Measurements from ENCODE around the gene IFRD2. TPM values are rescaled to one million over a fixed set of nuclear protein-coding genes. Genes with fewer than 3 reads are reported as not detected.

The IFRD2 gene
- total and polyA plus RNA-seq, 2 of the 8 experiments (the other 6 are each of a cell fraction or from before 2014, with no cell fraction given) = 76.7 to 88.8 TPM

DNA sequence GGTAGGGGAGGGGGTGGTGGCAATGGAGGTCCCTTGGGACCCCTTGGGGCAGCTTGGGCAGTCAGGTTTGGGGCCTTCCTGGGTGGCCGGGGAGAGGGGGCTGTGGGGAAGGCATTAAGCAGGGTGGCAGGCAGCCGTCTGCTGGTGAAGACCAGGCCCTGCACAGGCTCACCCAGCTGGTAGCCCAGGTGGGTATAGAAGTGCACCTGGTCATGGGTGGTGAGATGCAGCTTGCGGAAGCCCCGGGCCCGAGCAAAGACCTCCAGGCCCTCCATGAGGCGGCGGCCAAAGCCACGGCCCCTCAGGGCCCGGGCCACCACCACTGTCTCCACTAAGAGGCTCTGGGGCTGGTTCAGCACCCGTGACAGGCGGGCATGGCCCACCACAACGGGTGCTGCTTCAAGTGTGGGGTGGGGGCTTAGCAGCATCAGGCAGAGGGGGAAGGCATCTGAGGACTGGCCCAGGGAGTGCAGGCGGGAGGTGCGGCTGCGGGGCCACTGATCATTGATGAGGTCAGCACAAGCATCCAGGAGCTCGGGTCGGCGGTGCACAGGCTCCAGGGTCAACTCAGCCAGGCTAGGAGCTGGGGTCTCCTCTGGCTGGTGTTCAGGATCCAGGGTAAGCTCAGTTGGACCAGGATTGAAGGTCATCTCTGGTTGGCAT is 4.6 kb upstream of the IFRD2 start:
- DNase-seq (ENCODE audit: low read depth in 1 of 2, low spot score in 2 of 2) = no peak
- Histone ChIP-seq H3K56ac (replicated peaks; ENCODE audit: insufficient read length, low read depth, low read length) (no peak overlapping the region), H3K14ac (ENCODE audit: insufficient read length) (no peak overlapping the region), H3K18ac (ENCODE audit: extremely low read depth, low read length) (no peak overlapping the region), H2BK15ac (ENCODE audit: low read length) (no peak overlapping the region), H2BK12ac (ENCODE audit: low read depth, low read length) (no peak overlapping the region), H2AK5ac (ENCODE audit: low read depth, low read length) (no peak overlapping the region), H2BK120ac (replicated peaks; ENCODE audit: low read depth, low read length) (no peak overlapping the region), H3K79me2 (ENCODE audit: control insufficient read depth in 1 of 2, insufficient read depth in 2 of 2, low read length in 2 of 2) (peaks cover 0 to under 1% of the 10 kb centered on the region in 2 experiments; a peak in 1 of 4 replicates), H2BK20ac (ENCODE audit: low read length) (no peak overlapping the region), H3K23ac (ENCODE audit: insufficient read length) (no peak overlapping the region), H3K4me3 (ENCODE audit: extremely low read depth in 1 of 4, insufficient read depth in 2 of 4, low read depth in 3 of 4, low read length in 4 of 4) (no peak overlapping the region), H3K79me1 (ENCODE audit: low read depth, low read length) (no peaks in the 10 kb centered on the region), H3K4ac (replicated peaks; ENCODE audit: insufficient read length, low read depth, low read length) (no peak overlapping the region), H2AFZ (ENCODE audit: low read length) (no peak overlapping the region), H3K9ac (replicated peaks in 1 of 4; ENCODE audit: extremely low read depth in 1 of 4, low read depth in 3 of 4, low read length in 3 of 4) (no peak overlapping the region), H3K9me3 (ENCODE audit: insufficient read depth in 2 of 2, low read depth in 1 of 2, low read length in 1 of 2) (no peaks in the 10 kb centered on the region), H2BK5ac (ENCODE audit: low read depth, low read length) (no peak overlapping the region), H4K91ac (replicated peaks; ENCODE audit: insufficient read length, low read length) (no peak overlapping the region), H4K5ac (ENCODE audit: insufficient read length, low read depth, low read length) (no peak overlapping the region), H3K36me3 (ENCODE audit: control insufficient read depth in 2 of 4, insufficient read depth in 4 of 4, low read length in 3 of 4) (no peaks in the 10 kb centered on the region), H3K27me3 (replicated peaks in 1 of 4; ENCODE audit: control insufficient read depth in 3 of 4, extremely low read depth in 1 of 4, insufficient read depth in 3 of 4, low read length in 3 of 4) (no peaks in the 10 kb centered on the region; a peak in 1 of 7 replicates), H3K23me2 (ENCODE audit: low read depth, low read length) (peaks cover 8% of the 10 kb centered on the region; the same call in 1 of the 2 replicates), H3K4me2 (ENCODE audit: insufficient read depth in 1 of 2, low read depth in 2 of 2, low read length in 2 of 2) (no peak overlapping the region), H3K4me1 (replicated peaks in 1 of 4; ENCODE audit: control insufficient read depth in 3 of 4, insufficient read depth in 4 of 4, low read length in 3 of 4) (peaks cover 0 to 19% (median 8%) of the 10 kb centered on the region in 4 experiments; a peak in 5 of 7 replicates), H4K8ac (ENCODE audit: extremely low read depth, insufficient read depth, low read length) (peak overlapping the region; percentile 82), H4K20me1 (replicated peaks in 1 of 2; ENCODE audit: control insufficient read depth in 1 of 2, insufficient read depth in 2 of 2, low read length in 2 of 2) (peaks cover 0 to 2% of the 10 kb centered on the region in 2 experiments), H3K27ac (ENCODE audit: low read depth, low read length) (no peak overlapping the region)
- FAIRE-seq = no peak
- no peak for TF ChIP-seq SIX5 (IDR thresholded peaks at IDR 0.05; ENCODE audit: low read depth, low read length)
- TF ChIP-seq RBBP5 (IDR thresholded peaks at IDR 0.05; ENCODE audit: borderline replicate concordance, low read depth, low read length) = no peak
- TF ChIP-seq, protein P1, sequence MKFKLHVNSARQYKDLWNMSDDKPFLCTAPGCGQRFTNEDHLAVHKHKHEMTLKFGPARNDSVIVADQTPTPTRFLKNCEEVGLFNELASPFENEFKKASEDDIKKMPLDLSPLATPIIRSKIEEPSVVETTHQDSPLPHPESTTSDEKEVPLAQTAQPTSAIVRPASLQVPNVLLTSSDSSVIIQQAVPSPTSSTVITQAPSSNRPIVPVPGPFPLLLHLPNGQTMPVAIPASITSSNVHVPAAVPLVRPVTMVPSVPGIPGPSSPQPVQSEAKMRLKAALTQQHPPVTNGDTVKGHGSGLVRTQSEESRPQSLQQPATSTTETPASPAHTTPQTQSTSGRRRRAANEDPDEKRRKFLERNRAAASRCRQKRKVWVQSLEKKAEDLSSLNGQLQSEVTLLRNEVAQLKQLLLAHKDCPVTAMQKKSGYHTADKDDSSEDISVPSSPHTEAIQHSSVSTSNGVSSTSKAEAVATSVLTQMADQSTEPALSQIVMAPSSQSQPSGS (IDR thresholded peaks at IDR 0.05; ENCODE audit: low read length) = no peak
- TF ChIP-seq POU5F1 (IDR thresholded peaks at IDR 0.05; ENCODE audit: low read depth, low read length) = no peak
- TF ChIP-seq PHF8 (conservative IDR thresholded peaks at IDR 0.05; ENCODE audit: low read depth, low read length) = no peak
- TF ChIP-seq MAFK (IDR thresholded peaks at IDR 0.05; ENCODE audit: low read depth, low read length) = no peak
- no peak for TF ChIP-seq TBP (IDR thresholded peaks at IDR 0.05; ENCODE audit: low read depth, low read length)
- no peak for TF ChIP-seq JUN (IDR thresholded peaks at IDR 0.05; ENCODE audit: low read depth, low read length)
- ChIA-PET CTCF (ENCODE audit: partially characterized antibody) (interaction anchor here (0.5 to 3.0 kb wide), 8 partner anchors 9 to 56 kb away, joined by 3 to 16 read pairs (median 3); partner anchors contain the start of gene LSMEM2), POLR2A (ENCODE audit: partially characterized antibody) (interaction anchor here (0.9 to 11.3 kb wide), 5 partner anchors 18 to 74 kb away, joined by 3 to 149 read pairs (median 3); partner anchors contain the start of genes HYAL2 and LSMEM2)
- WGBS, 2 experiments (ENCODE audit: extremely low coverage in 1 of 2, insufficient coverage in 1 of 2, insufficient read length in 1 of 2, insufficient replicate concordance in 2 of 2, low coverage in 1 of 2, low lambda C conversion rate in 2 of 2, missing lambda C conversion rate in 1 of 2) = 90% methylated on average over 18 of the region's 18 CpGs; no CpG with 5 or more reads in 1 of the 2 experiments

All from H1 (cell line).